Measurements from ENCODE around the gene AMN1.
"Not testable (repeated sequence)": the region's sequence is repeated elsewhere in the genome, so short reads cannot be mapped to it uniquely, and the experiment has no call there.

AMN1 gene

GRCh38 chr12:31687101-31687527 is 41.7 kb downstream of the AMN1 start:
- in situ Hi-C loops (cut with HindIII; ENCODE audit: low sequenced_read_pairs), result no loop called here

GRCh38 chr12:31685801-31686200 is 43.0 kb downstream of the AMN1 start:
- in situ Hi-C loops (cut with HindIII; ENCODE audit: low sequenced_read_pairs), result no loop called here

- in situ Hi-C loops (cut with HindIII; ENCODE audit: low sequenced_read_pairs), result no loop called here
Observed at GRCh38 chr12:31682136-31682962, 46.5 kb downstream of the AMN1 start.

- in situ Hi-C loops (cut with HindIII; ENCODE audit: low sequenced_read_pairs), result no loop called here
Observed at GRCh38 chr12:31672521-31672920, 56.3 kb downstream of the AMN1 start.

- in situ Hi-C loops (cut with HindIII; ENCODE audit: low sequenced_read_pairs), result not testable (repeated sequence)
Observed at GRCh38 chr12:31669582-31669981, 59.2 kb downstream of the AMN1 start.

- in situ Hi-C loops (cut with HindIII; ENCODE audit: low sequenced_read_pairs), result no loop called here
Observed at GRCh38 chr12:31669020-31669419, 59.8 kb downstream of the AMN1 start.

GRCh38 chr12:31664038-31664437 is 64.8 kb downstream of the AMN1 start:
- in situ Hi-C loops (cut with HindIII; ENCODE audit: low sequenced_read_pairs), result no loop called here

- in situ Hi-C loops (cut with HindIII; ENCODE audit: low sequenced_read_pairs), result no loop called here
Observed at GRCh38 chr12:31663576-31663975, 65.2 kb downstream of the AMN1 start.

GRCh38 chr12:31662176-31662849 is 66.5 kb downstream of the AMN1 start:
- in situ Hi-C loops (cut with HindIII; ENCODE audit: low sequenced_read_pairs), result no loop called here

GRCh38 chr12:31659087-31659942 is 69.5 kb downstream of the AMN1 start, which contains the start of gene ETFBKMT:
Gene ETFBKMT (plus strand): TSS chr12:31659688. CDS start chr12:31661954, 2,266 bp downstream.
- in situ Hi-C loops (cut with HindIII; ENCODE audit: low sequenced_read_pairs), result no loop called here

- in situ Hi-C loops (cut with HindIII; ENCODE audit: low sequenced_read_pairs), result no loop called here
Observed at GRCh38 chr12:31658471-31659086, 70.2 kb downstream of the AMN1 start.

GRCh38 chr12:31655792-31656191 is 73.0 kb downstream of the AMN1 start:
- in situ Hi-C loops (cut with HindIII; ENCODE audit: low sequenced_read_pairs), result no loop called here

GRCh38 chr12:31655208-31655607 is 73.6 kb downstream of the AMN1 start:
- in situ Hi-C loops (cut with HindIII; ENCODE audit: low sequenced_read_pairs), result no loop called here

GRCh38 chr12:31651893-31652521 is 76.8 kb downstream of the AMN1 start:
- in situ Hi-C loops (cut with HindIII; ENCODE audit: low sequenced_read_pairs), result no loop called here

GRCh38 chr12:31650918-31651317 is 77.9 kb downstream of the AMN1 start:
- in situ Hi-C loops (cut with HindIII; ENCODE audit: low sequenced_read_pairs), result no loop called here

- in situ Hi-C loops (cut with HindIII; ENCODE audit: low sequenced_read_pairs), result no loop called here
Observed at GRCh38 chr12:31647086-31647491, 81.7 kb downstream of the AMN1 start.

- in situ Hi-C loops (cut with HindIII; ENCODE audit: low sequenced_read_pairs), result no loop called here
Observed at GRCh38 chr12:31645924-31646323, 82.9 kb downstream of the AMN1 start.

GRCh38 chr12:31644536-31644935 is 84.3 kb downstream of the AMN1 start:
- in situ Hi-C loops (cut with HindIII; ENCODE audit: low sequenced_read_pairs), result no loop called here

GRCh38 chr12:31641509-31642090 is 87.2 kb downstream of the AMN1 start:
- in situ Hi-C loops (cut with HindIII; ENCODE audit: low sequenced_read_pairs), result no loop called here

- in situ Hi-C loops (cut with HindIII; ENCODE audit: low sequenced_read_pairs), result no loop called here
Observed at GRCh38 chr12:31634620-31635019, 94.2 kb downstream of the AMN1 start.
